Left lung (tissue), 10 donors: ENCODE data around the gene EDEM3. TPM values are rescaled to one million over a fixed set of nuclear protein-coding genes. Genes with fewer than 3 reads are reported as not detected.

ENCODE experiments used
- ATAC-seq: fragments of 200-7000 bp; cut with Tn5 transposase; one replicate; pipeline ENCODE4 v1.9.1; 2020; ENCODE audit warnings: moderate library complexity
- DNase-seq, 4 donors: peaks; one replicate each; pipeline ENCODE4 v3.0.0-alpha.2; 2013 to 2020
- H3K27ac ChIP-seq, 2 donors: fragments of 200-600 bp; sonication (generic) in 1 of 2; one replicate each; pipeline versions ENCODE4 v1.5.0 to v1.8.0; 2020 to 2021
- H3K27me3 ChIP-seq, 2 donors: fragments of 200-600 bp; sonication (generic) in 1 of 2; one replicate each; pipeline versions ENCODE4 v1.5.0 to v1.8.0; 2020 to 2021
- H3K36me3 ChIP-seq, 2 donors: fragments of 200-600 bp; sonication (generic) in 1 of 2; one replicate each; pipeline versions ENCODE4 v1.5.0 to v1.8.0; 2020 to 2021
- H3K4me1 ChIP-seq, 2 donors: fragments of 200-600 bp; one replicate each; pipeline ENCODE4 v1.8.0; 2021
- H3K4me3 ChIP-seq, 2 donors: fragments of 200-600 bp; sonication (generic) in 1 of 2; one replicate each; pipeline versions ENCODE4 v1.5.0 to v1.8.0; 2020 to 2021; ENCODE audit warnings: mild to moderate bottlenecking in 1 of 2
- H3K9me3 ChIP-seq, 2 donors: fragments of 200-600 bp; sonication (generic) in 1 of 2; one replicate each; pipeline versions ENCODE4 v1.5.0 to v1.8.0; 2020 to 2021
- intact Hi-C, 2 donors: fragments of 100-400 bp; cut with DNase I; formaldehyde crosslinking; loops; one replicate each; pipeline versions ENCODE4 v1.11.2 to v1.14.2; 2022
- polyA plus RNA-seq, 6 donors: library from polyadenylated mRNA; unstranded; fragments of 120-200 nt; gene quantifications; one replicate each; pipeline ENCODE4 v1.2.1, GENCODE V29; 2013; ENCODE audit not compliant: insufficient read length in 6 of 6
- total RNA-seq, 2 donors: library from RNA; stranded (reverse); fragmentation: NEBNext Ultra II Directional; extraction: Animal tissue kit (Norgen Biotek cat#: 25700); gene quantifications; one replicate each; pipeline ENCODE4 v1.2.1, GENCODE V29; 2021
- TF ChIP-seq, protein P1 (sequence below), 2 donors: fragments of 200-600 bp; sonication (generic) in 1 of 2; IDR thresholded peaks; one replicate each; pipeline versions ENCODE4 v1.5.0 to v1.8.0; 2021; ENCODE audit warnings: antibody characterized with exemption in 2 of 2
- donor health status: DM: no; HTN: yes; CAD: no.
- donor health status: DM: no; HTN: no; CAD: no.

EDEM3 gene
- total and polyA plus RNA-seq, 8 donors: 25.6 to 42.8 (median 32.3) TPM

DNA sequence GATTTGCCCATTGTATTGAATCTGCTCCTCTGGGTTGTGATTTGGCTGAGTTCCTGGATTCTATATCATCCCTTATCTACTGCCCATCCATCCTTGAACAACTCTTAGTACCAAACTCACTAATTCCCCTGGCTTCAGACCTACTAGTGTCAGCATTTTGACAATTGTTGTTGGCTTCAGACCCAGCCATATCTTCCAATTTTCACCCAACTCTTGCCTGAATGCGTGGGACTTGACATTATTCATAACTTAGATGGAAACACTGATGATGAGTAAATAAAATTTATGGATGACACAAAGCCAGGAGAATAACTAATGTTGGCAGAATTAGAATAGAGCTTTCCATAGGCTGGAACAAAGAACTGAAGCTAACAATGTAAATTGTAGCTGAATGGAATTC lies 27.3 kb upstream of the EDEM3 start:
- TF ChIP-seq, protein P1, sequence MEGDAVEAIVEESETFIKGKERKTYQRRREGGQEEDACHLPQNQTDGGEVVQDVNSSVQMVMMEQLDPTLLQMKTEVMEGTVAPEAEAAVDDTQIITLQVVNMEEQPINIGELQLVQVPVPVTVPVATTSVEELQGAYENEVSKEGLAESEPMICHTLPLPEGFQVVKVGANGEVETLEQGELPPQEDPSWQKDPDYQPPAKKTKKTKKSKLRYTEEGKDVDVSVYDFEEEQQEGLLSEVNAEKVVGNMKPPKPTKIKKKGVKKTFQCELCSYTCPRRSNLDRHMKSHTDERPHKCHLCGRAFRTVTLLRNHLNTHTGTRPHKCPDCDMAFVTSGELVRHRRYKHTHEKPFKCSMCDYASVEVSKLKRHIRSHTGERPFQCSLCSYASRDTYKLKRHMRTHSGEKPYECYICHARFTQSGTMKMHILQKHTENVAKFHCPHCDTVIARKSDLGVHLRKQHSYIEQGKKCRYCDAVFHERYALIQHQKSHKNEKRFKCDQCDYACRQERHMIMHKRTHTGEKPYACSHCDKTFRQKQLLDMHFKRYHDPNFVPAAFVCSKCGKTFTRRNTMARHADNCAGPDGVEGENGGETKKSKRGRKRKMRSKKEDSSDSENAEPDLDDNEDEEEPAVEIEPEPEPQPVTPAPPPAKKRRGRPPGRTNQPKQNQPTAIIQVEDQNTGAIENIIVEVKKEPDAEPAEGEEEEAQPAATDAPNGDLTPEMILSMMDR (IDR thresholded peaks at IDR 0.05): no peak
- no peak for ATAC-seq
- H3K27me3 ChIP-seq: no peaks in the 10 kb centered on the region
- DNase-seq: no peak
- H3K9me3 ChIP-seq: peaks cover 0 to 22% of the 10 kb centered on the region in 2 donors
- H3K4me3 ChIP-seq: no peak overlapping the region
- intact Hi-C loops: no loop called here
- H3K4me1 ChIP-seq: no peaks in the 10 kb centered on the region
- H3K36me3 ChIP-seq: no peaks in the 10 kb centered on the region
- H3K27ac ChIP-seq: no peak overlapping the region

DNA sequence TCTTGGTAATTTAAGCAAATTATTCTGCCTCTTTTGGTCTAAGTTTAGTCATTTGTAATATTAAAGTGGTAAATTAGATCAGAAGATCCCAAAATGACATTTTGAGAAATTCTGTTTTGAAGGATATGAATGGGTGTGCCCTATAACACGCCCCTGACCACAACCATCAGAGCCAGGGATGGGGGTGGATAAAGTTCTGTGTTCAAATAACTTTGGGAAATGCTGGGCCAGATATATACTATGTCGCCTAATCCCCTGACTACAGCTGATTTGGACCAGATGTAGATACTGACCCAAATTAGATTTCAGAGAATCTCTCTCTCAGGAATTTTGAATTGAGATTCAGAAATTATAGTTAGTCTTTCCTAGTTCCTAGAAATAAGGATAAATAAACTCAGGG lies 21.2 kb upstream of the EDEM3 start:
- ATAC-seq (no peak), DNase-seq (no peak)
- H3K4me1 ChIP-seq: no peaks in the 10 kb centered on the region
- no peaks in the 10 kb centered on the region for H3K27me3 ChIP-seq
- H3K27ac ChIP-seq: no peak overlapping the region
- H3K4me3 ChIP-seq: no peak overlapping the region
- no peaks in the 10 kb centered on the region for H3K9me3 ChIP-seq
- H3K36me3 ChIP-seq: no peaks in the 10 kb centered on the region
- TF ChIP-seq, protein P1 (IDR thresholded peaks at IDR 0.05): no peak
- intact Hi-C loops: no loop called here

DNA sequence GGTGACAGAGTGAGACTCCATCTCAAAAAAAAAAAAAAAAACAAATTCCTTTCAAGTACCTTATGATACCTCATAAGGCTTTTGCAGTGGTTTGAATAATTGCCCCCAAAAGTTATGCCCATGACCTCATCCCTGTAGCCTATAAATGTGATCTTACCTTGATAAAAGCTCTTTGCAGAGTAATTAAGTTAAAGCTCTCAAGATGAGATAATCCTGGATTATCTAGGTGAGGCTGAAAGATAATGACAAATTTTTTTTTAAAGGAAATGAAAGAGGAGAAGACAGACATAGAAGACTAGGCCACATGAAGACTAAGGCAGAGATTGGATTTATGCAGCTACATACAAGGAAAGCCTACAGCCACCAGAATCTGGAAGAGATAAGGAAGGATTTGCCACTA lies 20.7 kb upstream of the EDEM3 start:
- H3K9me3 ChIP-seq: no peaks in the 10 kb centered on the region
- no peak overlapping the region for H3K27ac ChIP-seq
- DNase-seq (no peak), ATAC-seq (no peak)
- TF ChIP-seq, protein P1 (IDR thresholded peaks at IDR 0.05): no peak
- no peak overlapping the region for H3K4me3 ChIP-seq
- no peaks in the 10 kb centered on the region for H3K4me1 ChIP-seq
- peaks cover 0 to under 1% of the 10 kb centered on the region in 2 donors for H3K27me3 ChIP-seq
- H3K36me3 ChIP-seq: no peaks in the 10 kb centered on the region
- intact Hi-C loops: no loop called here

DNA sequence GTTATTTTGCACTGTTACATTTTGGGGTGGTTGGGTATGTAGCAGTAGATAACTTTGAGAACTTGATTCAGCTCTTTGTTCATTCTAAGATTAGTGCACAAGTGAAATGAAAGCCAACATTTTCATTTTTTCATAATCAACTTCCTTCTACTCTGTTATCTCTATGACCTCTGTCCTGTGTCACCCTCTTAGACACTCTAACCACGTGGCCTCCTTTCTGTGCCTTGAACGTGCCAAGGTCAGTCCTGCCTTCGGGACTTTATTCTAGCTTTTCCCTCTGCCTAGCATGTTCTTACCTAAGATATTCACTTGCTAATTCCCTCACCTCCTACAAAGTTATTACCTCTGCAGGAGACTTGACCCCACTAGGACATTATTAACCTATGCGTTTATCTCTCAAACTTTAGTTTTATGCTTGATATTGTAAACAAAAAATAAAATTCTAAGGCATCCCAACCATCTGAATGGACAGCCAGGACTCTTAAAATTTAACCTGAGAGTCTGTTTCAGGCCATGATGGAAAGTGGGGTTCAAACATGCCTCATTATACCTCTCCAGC lies 19.2 kb upstream of the EDEM3 start:
- TF ChIP-seq, protein P1 (IDR thresholded peaks at IDR 0.05): no peak
- no peak for DNase-seq
- intact Hi-C loops: no loop called here
- no peaks in the 10 kb centered on the region for H3K36me3 ChIP-seq
- peaks cover 0 to 4% of the 10 kb centered on the region in 2 donors for H3K27me3 ChIP-seq
- H3K4me1 ChIP-seq: no peaks in the 10 kb centered on the region
- no peaks in the 10 kb centered on the region for H3K9me3 ChIP-seq
- no peak for ATAC-seq
- H3K27ac ChIP-seq: no peak overlapping the region
- no peak overlapping the region for H3K4me3 ChIP-seq

DNA sequence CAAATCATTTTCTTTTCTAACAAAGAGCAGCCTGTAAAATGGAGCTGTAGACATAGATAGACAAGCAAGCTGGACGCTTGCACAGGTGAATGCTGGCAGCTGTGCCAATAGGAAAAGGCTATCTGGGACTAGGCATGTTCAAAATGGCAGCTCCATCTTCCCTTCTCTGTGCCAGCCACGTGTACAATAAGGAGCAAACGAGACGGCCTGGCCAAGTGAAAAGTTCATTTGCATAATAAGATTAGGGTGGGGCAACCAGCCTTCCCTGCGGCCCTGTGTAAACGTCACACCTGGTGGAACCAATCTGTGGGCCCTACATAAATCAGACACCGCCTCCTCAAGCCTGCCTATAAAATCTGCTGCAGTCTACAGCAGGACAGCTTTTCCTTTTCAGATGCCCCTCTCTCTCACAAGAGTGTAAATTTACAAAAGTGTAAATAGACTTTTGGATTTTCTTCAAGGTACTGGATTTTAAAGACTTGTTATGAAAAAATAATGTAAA lies 16.6 kb upstream of the EDEM3 start:
- no peak overlapping the region for H3K4me3 ChIP-seq
- DNase-seq (no peak), ATAC-seq (no peak)
- intact Hi-C loops: no loop called here
- TF ChIP-seq, protein P1 (IDR thresholded peaks at IDR 0.05): no peak
- H3K27me3 ChIP-seq: peaks cover 0 to 4% of the 10 kb centered on the region in 2 donors
- no peaks in the 10 kb centered on the region for H3K36me3 ChIP-seq
- no peak overlapping the region for H3K27ac ChIP-seq
- no peaks in the 10 kb centered on the region for H3K9me3 ChIP-seq
- H3K4me1 ChIP-seq: no peaks in the 10 kb centered on the region
